Lower leg skin (tissue), 4 donors: ENCODE data around the gene CALML6. TPM values are rescaled to one million over a fixed set of nuclear protein-coding genes. Genes with fewer than 3 reads are reported as not detected.

Source experiments
- DNase-seq, 2 donors: peaks; one replicate each; pipeline ENCODE4 v3.0.0-alpha.2; 2019; ENCODE audit warnings: low spot score in 2 of 2
- H3K4me3 ChIP-seq: fragments of 200-600 bp; sonication (generic); 2 replicates; pipeline ENCODE4 v1.5.1; 2017; ENCODE audit warnings: mild to moderate bottlenecking, low read depth; ENCODE audit not compliant: poor library complexity, severe bottlenecking
- POLR2A ChIP-seq, 2 donors: fragments of 450-650 bp; IDR thresholded peaks; one replicate each; pipeline ENCODE4 v1.6.1; 2016 to 2017; ENCODE audit warnings: antibody characterized with exemption in 2 of 2, mild to moderate bottlenecking in 1 of 2, moderate library complexity in 1 of 2
- WGBS, 2 donors: methylation state at CpG; one replicate each; pipeline ENCODE4 v1.1.5; 2018; 5-methylcytosine and 5-hydroxymethylcytosine counted together
- intact Hi-C: fragments of 100-400 bp; cut with DNase I; formaldehyde crosslinking; loops from one replicate; pipeline ENCODE4 v1.15.0; 2023; ENCODE audit warnings: low total_unique reads
- total RNA-seq, 4 donors: library from RNA; depleted of rRNA; stranded (reverse); fragments of >200 nt; gene quantifications; one replicate each; pipeline ENCODE4 v1.1.0, GENCODE V29; 2016
- TF ChIP-seq, protein P1 (sequence below), 3 donors: fragments of 450-650 bp; IDR thresholded peaks; one replicate each; pipeline ENCODE4 v1.5.1; 2016; ENCODE audit warnings: antibody characterized with exemption in 3 of 3, mild to moderate bottlenecking in 3 of 3, moderate library complexity in 2 of 3

Gene CALML6
- total RNA-seq, 4 donors from 2014 or later: 0.13 to 0.89 (median 0.65) TPM

GRCh38 chr1:1941211-1941841 is 26.3 kb downstream of the CALML6 start:
- intact Hi-C loops: no loop called here
- DNase-seq: no peak
- H3K4me3 ChIP-seq: no peak overlapping the region
- TF ChIP-seq, protein P1, sequence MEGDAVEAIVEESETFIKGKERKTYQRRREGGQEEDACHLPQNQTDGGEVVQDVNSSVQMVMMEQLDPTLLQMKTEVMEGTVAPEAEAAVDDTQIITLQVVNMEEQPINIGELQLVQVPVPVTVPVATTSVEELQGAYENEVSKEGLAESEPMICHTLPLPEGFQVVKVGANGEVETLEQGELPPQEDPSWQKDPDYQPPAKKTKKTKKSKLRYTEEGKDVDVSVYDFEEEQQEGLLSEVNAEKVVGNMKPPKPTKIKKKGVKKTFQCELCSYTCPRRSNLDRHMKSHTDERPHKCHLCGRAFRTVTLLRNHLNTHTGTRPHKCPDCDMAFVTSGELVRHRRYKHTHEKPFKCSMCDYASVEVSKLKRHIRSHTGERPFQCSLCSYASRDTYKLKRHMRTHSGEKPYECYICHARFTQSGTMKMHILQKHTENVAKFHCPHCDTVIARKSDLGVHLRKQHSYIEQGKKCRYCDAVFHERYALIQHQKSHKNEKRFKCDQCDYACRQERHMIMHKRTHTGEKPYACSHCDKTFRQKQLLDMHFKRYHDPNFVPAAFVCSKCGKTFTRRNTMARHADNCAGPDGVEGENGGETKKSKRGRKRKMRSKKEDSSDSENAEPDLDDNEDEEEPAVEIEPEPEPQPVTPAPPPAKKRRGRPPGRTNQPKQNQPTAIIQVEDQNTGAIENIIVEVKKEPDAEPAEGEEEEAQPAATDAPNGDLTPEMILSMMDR (IDR thresholded peaks at IDR 0.05): no peak
- TF ChIP-seq POLR2A (IDR thresholded peaks at IDR 0.05): no peak
- WGBS, 2 donors: 68 to 74% methylated on average over 19 of the region's 19 CpGs

GRCh38 chr1:1941868-1942752 is 27.1 kb downstream of the CALML6 start:
- no peak for TF ChIP-seq POLR2A (IDR thresholded peaks at IDR 0.05)
- TF ChIP-seq, protein P1 (IDR thresholded peaks at IDR 0.05): no peak
- no peak overlapping the region for H3K4me3 ChIP-seq
- intact Hi-C loops: no loop called here
- 63 to 69% methylated on average over 36 to 37 of the region's 39 CpGs for WGBS, 2 donors
- no peak for DNase-seq

- TF ChIP-seq POLR2A (IDR thresholded peaks at IDR 0.05): no peak
- TF ChIP-seq, protein P1 (IDR thresholded peaks at IDR 0.05): no peak
- WGBS, 2 donors: 38 to 53% methylated on average over 21 to 36 of the region's 45 CpGs
- intact Hi-C loops: no loop called here
- no peak for DNase-seq
- no peak overlapping the region for H3K4me3 ChIP-seq
Observed at GRCh38 chr1:1942753-1943656, 27.9 kb downstream of the CALML6 start.

- 16 to 24% methylated on average over 17 to 28 of the region's 37 CpGs for WGBS, 2 donors
- H3K4me3 ChIP-seq: no peak overlapping the region
- no peak for DNase-seq
- intact Hi-C loops: no loop called here
- TF ChIP-seq, protein P1 (IDR thresholded peaks at IDR 0.05): peak in 1 of 3 donors; percentile 38
- TF ChIP-seq POLR2A (IDR thresholded peaks at IDR 0.05): no peak
Observed at GRCh38 chr1:1943834-1944570, 28.9 kb downstream of the CALML6 start.

DNA sequence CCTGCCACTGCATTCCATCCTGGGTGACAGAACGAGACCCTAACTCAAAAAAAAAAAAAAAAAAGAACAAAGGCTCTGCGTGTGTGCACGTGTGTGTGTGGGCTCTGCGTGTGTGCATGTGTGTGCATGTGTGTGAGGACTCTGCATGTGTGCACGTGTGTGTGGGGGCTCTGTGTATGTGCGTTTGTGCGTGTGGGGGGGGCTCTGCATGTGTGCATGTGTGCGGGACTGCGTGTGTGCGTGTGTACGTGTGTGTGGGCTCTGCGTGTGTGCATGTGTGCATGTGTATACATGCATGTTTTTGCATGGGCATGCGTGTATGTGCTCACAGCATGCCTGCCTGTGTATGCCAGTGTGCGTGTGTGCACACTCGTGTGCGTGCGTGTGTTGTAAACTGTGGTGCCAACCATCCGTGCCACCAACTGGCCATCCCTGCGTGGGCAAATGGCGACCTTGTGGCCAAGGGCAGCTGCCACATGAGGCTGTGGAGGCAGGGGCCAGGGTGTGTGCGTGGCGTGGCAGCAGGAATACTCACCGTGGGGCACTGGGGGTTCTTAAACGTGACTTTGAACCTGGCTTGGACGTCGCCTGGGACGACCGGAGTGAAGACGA is 30.8 kb downstream of the CALML6 start:
- 84 to 86% methylated on average over 26 to 28 of the region's 29 CpGs for WGBS, 2 donors
- TF ChIP-seq POLR2A (IDR thresholded peaks at IDR 0.05): no peak
- TF ChIP-seq, protein P1 (IDR thresholded peaks at IDR 0.05): no peak
- no peak overlapping the region for H3K4me3 ChIP-seq
- DNase-seq: no peak
- intact Hi-C loops: no loop called here
